Measurements from ENCODE around the gene WFS1. TPM values are rescaled to one million over a fixed set of nuclear protein-coding genes. Genes with fewer than 3 reads are reported as not detected.

The WFS1 gene
- total RNA-seq, 1 donor from 2014 or later = 41.1 TPM

- peaks cover 21% of the 10 kb centered on the region for H3K27me3 Mint-ChIP-seq
- TF ChIP-seq CTCF (conservative IDR thresholded peaks at IDR 0.05) = no peak
- H3K27ac Mint-ChIP-seq = no peak overlapping the region
Observed at GRCh38 chr4:6352031-6352692, 82.5 kb downstream of the WFS1 start.

More at GRCh38 chr4:6352031-6352692, 82.5 kb downstream of the WFS1 start:
- no peaks in the 10 kb centered on the region for H3K36me3 Mint-ChIP-seq
- no peak overlapping the region for H3K4me3 Mint-ChIP-seq
- no peak for DNase-seq (ENCODE audit: extremely low spot score, unreplicated experiment)
- no peaks in the 10 kb centered on the region for H3K4me1 Mint-ChIP-seq (ENCODE audit: unreplicated experiment)
- H3K9me3 Mint-ChIP-seq = no peaks in the 10 kb centered on the region

Other genes with a start within 250 kb of the WFS1 start
- 0.89 and 2.0 TPM in 2 replicates for gene JAKMIP1, start 69.3 kb upstream of the WFS1 start, total RNA-seq (ENCODE audit: low replicate concordance)
- 10.8 and 52.6 TPM in 2 replicates for gene PPP2R2C, start 202.8 kb downstream of the WFS1 start, total RNA-seq (ENCODE audit: low replicate concordance)